HS-27A (cell line): ENCODE data around the gene FRS3.
"Not testable (repeated sequence)": the region's sequence is repeated elsewhere in the genome, so short reads cannot be mapped to it uniquely, and the experiment has no call there.

Source experiments
- DNase-seq: peaks from one replicate; pipeline ENCODE4 v3.0.0-alpha.2; 2012; ENCODE audit warnings: low read depth, missing footprints

FRS3 gene

DNA sequence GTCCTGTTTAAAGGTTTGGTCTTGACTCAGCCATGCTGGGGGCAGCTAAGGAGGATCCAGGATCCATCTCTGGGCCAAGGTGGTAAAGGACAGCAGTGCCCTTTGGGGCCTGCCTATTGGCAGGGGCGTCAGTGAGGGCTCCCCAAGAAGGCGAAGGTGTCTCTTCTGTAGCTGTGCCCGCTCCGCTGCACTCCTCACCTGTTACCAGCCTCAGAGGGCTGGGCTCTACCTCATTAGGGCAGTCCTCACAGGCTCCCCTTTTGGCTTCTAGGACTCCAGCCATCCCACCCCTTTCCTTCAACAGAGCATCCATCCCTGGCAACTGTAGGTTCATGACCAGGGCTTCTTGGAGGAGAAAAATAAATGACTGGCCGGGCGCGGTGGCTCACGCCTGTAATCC lies 10.3 kb downstream of the FRS3 start:
- no peak for DNase-seq

DNA sequence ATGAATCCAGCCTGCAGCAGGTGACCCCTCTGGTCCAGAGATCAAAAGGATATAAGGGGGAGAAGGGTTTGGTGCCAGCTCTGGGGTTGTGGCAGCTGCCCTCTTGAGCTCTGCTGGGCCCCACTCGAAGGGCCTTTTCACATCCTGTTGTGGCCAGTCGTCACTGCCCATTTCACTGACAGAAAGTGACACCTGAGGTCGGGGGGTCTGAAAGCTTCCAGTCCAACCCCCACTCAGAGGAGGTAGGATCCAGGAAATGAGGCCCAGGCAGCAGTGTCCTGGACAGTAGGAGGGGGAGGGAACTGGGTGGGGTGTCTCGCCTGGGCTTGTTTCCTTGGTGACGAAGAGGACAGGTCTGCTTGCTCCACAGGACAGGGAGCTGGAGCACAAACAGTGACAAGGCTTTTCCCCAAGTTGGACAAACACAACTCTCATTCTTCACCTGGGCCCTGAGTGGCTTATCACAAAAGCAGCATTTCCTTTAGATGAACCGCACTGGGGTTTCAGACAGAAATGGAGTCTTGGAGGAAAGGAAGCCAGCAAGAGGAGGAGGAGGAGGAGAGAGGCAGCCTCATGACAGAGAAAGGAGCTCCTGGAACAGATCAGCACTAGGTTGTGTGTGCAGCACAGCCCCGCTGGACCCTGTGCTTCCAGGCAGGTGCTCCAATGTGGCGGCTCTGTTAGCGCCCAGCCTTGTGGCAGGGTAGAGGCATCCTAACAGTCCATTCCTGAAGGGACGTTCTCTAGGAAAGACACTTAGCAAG lies 11.0 kb downstream of the FRS3 start:
- DNase-seq, result no peak

DNA sequence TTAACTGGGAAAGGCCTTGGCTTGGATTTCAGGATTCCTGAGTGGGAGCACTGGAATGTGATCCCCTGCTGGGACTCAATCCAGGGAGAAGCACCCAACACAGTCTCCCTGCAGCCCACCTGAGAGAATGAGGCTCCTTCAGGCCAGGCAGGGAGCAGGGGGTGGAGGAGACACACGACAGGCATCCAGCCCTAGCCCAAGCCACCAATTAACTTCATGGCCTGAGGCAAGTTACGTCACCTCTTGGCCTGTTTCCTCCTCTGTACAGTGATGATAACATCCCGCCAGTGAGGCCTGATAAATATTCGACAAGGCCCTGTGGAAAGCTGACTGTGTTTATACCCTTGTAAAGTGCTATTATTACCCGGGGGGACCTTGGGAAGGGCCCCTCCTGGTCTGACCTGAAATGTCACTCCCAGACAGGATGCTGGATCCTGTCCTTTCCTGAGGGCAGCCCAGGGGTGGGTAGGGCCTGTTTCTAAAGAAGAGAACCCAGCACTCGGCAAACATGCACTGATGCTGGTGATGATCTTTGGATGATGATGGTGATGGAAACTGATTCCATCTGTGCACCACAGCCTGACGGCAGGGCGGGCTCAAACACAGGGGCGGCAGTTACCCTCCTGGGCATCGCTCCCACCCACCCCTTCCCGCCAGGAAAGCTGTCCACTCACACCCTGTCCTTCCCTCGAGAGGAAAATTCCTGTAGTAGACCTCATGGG lies 12.4 kb downstream of the FRS3 start:
- no peak for DNase-seq

DNA sequence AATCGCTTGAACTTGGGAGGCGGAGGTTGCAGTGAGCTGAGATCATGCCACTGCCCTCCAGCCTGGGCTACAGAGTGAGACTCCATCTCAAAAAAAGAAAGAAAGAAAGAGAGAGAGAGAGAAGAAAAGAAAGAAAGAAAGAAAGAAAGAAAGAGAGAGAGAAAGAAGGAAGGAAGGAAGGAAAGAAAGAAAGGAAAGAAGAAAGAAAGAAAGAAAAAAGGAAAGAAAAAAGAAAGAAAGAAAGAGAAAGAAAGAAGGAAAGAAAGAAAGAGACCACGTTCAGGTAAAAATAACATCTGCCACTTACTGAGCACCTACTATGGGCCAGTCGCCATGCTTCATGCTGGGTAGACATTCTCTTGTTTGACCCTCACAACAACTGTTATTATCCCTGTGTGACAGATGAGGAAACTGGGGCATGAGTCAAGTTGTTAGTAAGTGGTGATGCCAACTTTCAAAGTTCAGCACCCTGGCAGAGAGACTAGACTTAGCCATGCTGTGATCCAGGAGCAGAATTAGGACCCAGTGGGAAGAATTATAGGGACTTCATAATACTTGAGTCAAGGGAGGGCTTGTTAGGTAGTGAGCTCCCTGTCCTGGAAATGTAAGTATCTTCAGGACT lies 13.5 kb downstream of the FRS3 start:
- not testable (repeated sequence) for DNase-seq

DNA sequence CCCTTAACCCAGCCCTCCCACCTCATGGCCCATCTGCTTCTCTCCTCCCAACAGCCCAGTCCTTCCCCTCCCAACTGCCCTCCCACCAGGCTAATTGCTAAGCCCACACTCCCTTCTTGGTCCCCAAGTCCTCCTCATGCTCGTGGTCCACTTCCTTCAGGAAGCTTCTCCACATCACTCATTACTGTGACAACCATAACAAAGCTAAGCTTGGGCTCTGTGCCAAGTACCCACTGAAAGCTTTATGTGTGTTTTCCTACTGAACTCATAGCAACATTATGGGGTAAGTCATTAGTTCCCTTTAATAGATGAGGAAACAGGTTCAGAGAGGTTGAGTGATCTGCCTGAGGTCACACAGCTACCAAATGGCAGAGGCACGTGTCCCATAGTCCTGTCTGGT lies 16.2 kb downstream of the FRS3 start:
- DNase-seq, result no peak

DNA sequence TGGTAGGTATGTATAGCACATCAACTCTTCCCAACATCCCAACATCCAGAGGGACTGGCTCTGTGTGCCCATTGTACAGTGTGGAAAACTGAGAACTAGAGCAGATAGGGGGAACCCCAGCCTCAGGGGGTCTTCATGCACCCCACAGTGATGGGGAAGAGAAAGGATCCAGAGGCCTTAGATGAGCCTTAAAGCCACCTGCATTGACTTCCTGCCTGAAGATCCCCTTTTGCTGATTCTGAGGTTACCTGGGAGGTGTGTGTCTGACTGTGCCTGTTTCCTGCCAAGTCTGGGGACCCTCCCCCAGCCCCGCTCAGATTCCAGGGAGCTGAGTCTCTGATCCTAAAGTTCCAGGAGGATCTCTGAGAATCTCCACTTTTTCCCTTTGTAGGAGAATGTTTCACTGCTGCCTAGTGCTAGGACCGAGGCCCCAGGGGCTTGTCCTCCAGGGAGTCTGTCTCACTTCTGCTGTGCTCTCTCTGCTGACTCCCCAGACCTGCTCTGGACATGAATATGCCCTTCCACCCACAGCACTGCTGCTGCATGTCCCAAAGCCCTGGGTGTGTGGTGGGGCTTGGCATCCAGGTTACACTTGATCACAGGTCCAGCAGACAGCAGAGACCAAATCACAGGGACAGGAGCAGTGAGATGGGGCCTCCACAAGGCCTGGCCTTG lies 19.7 kb downstream of the FRS3 start:
- no peak for DNase-seq

DNA sequence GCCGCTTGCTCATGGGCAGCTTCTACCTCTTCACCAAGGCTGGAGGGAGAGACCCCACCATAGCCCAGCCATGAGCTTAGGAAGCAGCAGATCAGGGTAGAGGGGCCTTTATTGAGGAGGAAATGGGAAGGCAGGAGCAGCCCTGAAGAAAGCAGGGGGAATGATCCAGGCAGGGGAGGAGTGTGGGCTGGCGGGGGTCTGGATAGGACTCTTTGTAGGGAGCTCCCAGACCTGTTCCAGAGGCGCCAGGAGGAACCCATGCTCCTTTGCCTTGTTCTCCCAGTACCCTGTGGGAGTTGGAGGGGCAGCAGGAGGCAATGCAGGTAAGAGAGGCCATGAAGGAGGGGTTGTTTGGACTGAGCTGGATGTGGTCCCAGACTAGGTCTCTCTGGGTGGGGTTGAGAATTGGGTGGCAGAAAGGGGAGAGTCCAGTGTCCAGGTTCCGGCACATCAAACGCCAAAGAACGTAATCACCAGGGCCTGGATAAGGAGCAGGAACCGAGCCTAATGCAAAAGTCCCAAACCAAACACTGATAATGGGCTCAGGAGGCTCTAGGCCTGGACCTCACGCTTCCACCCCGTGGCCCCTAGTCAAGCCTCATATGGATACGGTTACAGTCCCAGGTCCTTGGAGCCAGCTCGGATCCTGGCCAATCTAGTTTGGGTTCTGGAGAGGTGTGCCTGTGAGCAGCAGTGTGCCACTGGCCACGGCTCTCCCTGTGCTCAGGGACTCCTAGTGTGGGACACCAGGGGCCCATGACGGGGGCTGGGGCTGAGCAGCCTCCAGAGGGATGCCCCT lies 20.4 kb downstream of the FRS3 start:
- no peak for DNase-seq

DNA sequence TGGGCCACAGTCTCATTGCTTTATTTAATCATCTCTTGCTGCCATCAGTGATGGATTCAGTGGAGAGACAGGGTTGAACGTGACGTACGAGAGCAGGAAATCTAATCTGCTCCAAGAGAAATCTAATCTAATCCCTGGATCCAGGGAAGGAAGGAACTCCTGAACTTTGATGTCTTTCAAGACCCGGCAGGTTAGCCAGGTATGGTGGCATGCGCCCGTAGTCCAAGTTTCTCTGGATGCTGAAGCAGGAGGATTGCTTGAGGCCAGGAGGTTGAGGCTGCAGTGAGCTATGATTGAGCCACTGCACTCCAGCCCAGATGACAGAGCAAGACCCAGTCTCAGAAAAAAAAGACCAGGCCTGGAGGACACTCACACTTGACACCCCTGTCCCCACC lies 21.1 kb downstream of the FRS3 start:
- no peak for DNase-seq

DNA sequence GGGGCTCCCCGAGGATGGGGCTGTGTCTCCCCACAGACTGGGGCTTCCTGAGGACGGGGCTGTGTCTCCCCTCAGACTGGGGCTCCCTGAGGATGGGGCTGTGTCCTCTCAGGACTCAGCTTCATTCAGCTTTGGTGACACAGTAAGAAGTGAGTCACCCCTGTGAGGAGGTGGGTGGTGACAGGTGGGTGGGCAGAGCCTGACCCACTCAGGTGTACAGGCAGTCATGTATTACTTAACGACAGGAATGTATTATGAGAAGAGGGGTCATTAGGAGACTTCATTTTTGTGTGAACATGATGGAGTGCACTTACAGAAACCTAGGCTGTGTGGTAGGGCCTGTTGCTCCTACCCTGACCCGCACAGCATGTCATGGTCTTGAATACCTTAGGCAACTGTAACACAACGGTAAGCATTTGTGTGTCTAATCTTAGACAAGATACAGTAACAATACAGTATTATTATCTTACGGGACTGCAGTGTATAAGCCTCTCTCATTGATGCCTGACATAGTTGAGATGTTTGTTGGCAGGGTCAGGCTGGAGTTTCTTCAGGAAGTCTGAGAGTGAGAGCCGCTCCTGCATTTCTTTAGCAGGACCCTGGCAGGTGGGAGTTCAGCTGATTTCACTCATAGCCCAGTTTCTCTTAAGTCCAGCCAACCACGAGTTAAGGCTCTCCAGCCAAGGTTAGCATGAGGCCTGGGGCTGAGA lies 21.6 kb downstream of the FRS3 start:
- DNase-seq, result no peak

DNA sequence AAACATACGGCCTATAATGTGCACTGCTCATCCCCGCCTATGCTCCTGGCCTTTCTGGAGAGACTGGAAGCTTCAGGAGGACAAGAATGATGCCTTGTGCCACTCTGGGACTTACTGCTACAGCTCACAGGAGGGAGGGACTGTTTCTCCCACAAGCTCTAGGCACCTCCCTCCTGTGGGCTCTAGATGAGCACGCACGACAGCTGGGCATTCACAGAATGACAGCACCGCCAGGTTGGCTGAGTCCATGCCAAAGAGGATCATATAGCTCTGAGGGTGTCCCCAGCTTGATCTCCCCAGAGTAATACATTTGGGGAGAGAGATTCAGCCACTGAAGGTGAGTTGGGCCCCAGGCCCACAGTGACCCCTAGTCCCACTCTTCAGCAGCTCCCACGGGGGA lies 22.4 kb downstream of the FRS3 start:
- DNase-seq, result no peak

DNA sequence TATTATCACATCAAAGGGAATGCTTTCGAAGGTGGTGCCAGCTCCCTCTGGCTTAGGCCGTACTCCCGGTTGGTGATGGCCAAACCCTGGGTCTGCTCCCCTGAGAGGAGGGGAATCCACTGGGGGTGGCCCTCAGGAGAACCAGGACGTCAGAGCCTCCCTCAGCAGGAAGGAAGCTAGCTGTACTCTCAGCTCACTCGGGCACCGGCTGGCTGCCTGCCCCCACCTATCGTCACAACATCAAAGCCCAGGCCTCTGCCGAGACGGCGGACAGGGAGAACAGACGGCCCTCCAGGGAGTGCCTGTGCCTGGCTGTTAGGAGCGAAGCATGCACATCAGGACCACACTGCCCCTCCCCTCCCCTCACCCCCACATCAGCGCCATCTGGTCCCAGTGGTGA lies 23.3 kb downstream of the FRS3 start:
- DNase-seq, result no peak

DNA sequence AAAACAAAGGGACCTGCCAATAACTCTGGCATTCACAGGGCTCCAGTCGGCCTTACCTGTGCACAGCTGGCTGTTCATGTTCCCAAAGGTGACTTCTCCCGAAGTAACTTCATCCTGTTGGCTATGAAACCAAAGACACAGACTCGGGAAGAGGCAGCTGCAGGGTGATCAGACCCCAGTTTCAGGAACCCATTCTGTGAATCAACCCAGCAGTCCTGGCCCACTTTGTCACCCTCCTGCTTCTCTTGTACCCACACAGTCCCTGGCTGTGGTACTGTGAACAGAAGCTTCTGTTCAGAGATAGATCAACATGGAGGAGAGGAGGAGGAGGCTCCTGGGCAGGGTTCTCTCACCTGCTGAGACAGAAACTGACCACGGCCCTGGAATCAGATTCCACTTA lies 23.8 kb downstream of the FRS3 start:
- no peak for DNase-seq

DNA sequence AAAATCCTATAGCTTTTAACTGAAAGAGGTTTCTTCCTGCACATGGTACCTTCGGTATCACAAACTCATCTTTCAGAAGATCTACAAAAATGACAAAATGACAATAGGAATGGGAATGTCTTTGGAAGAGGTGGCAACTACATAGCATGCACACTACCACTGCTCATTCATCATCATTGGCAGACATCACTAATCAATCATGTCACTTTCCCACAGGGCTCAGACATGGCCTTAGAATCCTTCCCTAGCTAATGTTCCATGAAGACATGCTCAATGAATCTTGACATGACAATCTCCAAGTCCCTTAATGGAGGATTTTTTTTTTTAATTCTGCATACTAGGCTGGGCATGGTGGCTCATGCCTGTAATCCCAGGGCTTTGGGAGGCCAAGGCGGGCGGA lies 29.3 kb downstream of the FRS3 start:
- DNase-seq, result no peak

DNA sequence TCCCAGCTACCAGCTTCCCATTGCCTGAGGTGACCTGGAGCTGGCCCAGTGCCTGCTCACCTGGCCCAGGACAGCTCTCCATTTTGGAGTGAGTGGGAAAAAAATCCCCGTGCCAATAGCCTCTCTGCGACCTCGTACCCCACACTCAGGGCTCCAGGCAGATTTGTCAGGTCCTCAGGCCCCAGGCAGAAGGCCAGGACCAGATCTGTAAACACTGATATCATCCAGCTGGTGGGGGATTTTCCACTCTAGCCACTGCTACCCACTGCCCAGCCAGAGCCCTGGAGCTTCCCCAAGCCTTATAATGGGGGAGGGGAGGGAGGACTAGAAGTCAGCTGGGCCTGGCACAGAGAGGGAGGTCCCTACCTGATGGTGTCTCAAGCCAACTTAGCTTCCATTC lies 31.2 kb downstream of the FRS3 start:
- DNase-seq, result no peak

DNA sequence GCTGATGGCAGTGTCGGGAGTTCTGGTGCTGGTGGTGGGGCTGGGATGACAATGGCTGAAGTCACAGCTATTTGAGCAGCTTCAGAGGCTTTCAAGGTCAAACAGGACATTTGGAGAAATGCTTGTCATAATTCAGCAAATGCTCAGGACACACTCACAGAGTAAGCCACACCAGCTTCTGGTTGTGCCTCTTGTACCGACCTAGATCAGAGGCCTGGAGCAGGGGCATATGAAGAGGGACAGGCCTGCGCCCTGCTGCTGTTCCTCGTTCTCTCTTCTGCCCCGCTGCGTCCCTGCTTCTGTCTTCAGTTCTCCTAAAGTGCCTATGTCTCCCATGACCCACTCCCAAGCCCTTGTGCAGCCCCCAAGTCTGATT lies 31.6 kb downstream of the FRS3 start:
- no peak for DNase-seq

DNA sequence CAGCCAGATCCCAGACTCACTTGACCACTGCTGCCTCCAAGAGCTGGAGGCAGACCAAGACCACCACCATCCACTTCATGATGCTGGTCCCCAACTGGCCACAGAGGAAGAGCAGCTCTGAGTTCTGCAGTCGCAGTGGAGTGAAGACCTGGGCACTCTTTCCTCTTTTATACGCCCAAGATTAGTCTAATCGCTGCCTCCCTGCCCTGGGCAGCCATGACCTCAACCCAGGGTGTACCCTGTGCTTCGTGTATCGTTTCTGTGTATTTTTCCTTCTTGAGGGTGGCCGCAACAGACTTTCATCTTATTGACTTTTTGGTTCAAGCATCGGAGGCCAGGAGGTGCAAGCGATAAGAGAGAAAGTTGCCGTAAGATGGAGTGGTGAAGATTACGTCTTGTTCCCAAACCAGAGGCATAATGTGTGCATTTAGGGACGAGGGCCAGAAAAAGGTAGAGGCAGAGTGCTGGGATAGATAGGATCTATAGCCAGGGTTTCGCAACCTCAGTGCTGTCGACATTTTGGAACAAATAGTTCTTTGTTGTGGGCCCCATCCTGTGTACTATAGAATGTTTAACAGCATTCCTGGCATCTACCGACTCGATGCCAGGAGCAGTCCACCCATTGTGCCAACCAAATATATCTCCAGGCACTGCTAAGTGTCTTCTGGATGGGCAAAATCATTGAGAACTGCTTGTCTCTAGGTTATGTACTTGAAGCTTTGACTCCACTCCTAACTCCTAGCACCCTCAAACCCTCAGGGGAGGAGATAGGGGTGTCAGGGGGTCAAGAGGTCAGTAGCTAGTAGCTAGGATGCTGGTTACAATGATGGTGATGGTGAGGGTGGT lies 32.2 kb downstream of the FRS3 start, which contains the start of gene PGC:
Gene PGC (minus strand): TSS at position 142 of the 846 bp plus-strand sequence. CDS start 63 bp downstream, at position 79.
- DNase-seq, result no peak

DNA sequence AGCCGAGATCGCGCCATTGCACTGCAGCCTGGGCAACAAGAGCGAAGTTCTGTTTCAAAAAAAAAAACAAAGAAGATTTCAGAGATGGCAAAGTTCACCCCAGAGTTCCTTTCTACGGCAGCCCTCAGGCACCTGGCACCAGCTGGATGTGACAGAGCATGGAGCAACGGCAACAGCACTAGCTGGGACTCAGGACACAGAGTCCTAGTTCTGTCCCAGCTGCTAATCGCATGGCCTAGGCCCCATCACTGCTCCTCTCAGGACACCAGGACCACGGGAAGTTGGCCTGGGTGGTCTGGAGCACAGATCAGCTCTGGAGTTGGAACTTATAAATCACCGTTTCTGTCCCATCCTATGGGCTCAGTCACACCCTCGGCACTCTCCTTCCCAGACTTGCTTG lies 33.6 kb downstream of the FRS3 start:
- no peak for DNase-seq

DNA sequence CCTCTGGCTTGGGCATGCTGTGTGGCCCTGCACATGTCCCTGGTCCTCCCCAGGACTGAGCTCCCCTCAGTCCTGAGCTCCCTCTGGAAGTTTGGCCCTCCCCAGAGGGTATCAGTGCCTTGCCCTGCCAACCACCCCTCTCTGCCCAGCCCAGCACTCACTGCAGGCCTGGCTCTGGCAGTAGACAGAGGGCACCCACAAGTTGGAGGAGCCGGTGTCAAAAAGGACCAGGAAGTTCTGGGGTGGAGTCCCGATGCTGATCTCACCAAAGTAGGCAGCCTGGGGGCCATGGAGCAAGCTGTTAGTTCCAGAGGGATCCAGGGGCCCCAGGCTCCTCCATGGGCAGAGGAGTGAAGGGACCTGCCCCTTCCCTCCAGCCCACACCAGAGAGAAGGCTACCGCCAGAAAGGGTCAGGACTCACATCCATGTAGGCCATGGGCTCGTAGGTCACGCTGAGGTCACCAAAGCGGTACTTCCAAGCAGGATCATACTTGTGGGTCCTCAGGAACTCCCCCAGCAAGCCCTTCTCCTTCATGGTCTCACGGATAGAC lies 35.4 kb downstream of the FRS3 start:
- DNase-seq, result no peak

DNA sequence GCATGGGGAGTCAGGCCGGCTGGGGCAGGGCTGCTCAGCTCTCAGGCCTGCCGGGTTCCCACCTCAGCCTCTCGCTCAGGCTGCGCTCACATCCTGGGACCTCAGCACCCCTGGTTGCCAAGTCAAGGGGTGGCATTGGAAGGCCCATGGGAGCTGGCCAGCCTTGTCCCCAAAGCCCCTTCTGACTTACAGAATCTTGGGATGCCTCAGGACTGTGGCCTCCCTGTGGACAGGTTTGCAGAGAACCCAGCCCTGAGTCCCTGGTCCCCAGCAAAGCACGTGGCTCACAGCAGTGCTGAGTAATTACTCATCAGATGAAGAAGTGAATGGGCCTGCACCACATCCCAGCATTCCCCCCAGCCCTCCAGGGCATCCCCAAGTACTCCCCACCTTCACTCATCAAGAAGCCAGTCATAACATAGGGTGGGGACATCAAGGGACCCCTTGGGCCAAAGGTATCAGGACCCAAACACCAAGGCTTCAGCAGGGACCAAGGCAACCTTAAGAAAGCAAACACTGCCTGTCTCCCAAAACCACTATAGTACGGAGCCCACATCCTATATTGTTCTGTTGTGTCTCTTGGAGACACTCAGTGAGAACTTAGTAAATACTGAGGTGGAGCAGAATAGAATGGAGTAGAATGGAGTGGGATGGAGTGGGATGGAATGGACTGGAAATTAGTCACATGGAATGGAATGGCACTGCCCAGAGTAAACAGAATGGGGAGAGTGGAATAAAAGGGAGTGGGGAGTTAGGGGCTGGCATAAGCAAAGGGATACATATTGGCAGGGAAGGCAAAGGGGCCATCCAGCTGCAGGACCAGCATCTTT lies 36.1 kb downstream of the FRS3 start:
- DNase-seq, result no peak
